K562 (cell line): ENCODE measurements around the gene MED13L. TPM values are rescaled to one million over a fixed set of nuclear protein-coding genes. Genes with fewer than 3 reads are reported as not detected.

Experiments
- CAMTA2 ChIP-seq: fragments of 250-450 bp; sonication (Bioruptor Pico); conservative IDR thresholded peaks from 2 replicates; pipeline ENCODE4 v1.5.1; 2022
- MED1 ChIP-seq: sonication (generic); formaldehyde crosslinking; IDR thresholded peaks from 2 replicates; pipeline ENCODE4 v1.8.1; 2023; ENCODE audit warnings: missing genetic modification reagents, borderline replicate concordance
- MXI1 ChIP-seq: IDR thresholded peaks from 2 replicates; pipeline ENCODE4 v1.6.1; 2011; ENCODE audit warnings: low read depth, mild to moderate bottlenecking, improper control_type of control experiment, low read length
- PTBP1 ChIP-seq: fragments of 200-400 bp; formaldehyde crosslinking; IDR thresholded peaks from 2 replicates; pipeline ENCODE4 v1.6.1; 2017; ENCODE audit warnings: low read depth, low read length
- SMC3 ChIP-seq: conservative IDR thresholded peaks from 2 replicates; pipeline ENCODE4 v1.6.1; 2011; ENCODE audit warnings: low read depth, low read length, improper control_type of control experiment; ENCODE audit not compliant: insufficient read depth
- ZNF174 ChIP-seq: fragments of 250-450 bp; sonication (Bioruptor Pico); IDR thresholded peaks from 2 replicates; pipeline ENCODE4 v1.4.0; 2020; ENCODE audit warnings: mild to moderate bottlenecking
- ZNF696 ChIP-seq: fragments of 250-450 bp; sonication (Bioruptor Pico); conservative IDR thresholded peaks from 2 replicates; pipeline ENCODE4 v1.4.0; 2020; ENCODE audit warnings: mild to moderate bottlenecking, moderate library complexity
- polyA plus RNA-seq, 8 experiments: library from polyadenylated mRNA; depleted of rRNA in 4 of 8; stranded (reverse) in 5 of 8; unstranded in 3 of 8; fragments of >200 nt; fragmentation: Nextera tagmentation in 2 of 8; fragmentation: Illumina TruSeq in 1 of 8; extraction: Ambion mirVana in 2 of 8; extraction: Trizol in 1 of 8; gene quantifications; 2 replicates each; pipeline versions ENCODE4 v1.2.1 to v1.2.3, GENCODE V29; 2011 to 2014; ENCODE audit warnings: inconsistent platforms in 1 of 8, missing spikeins in 1 of 8
- total RNA-seq, 7 experiments: library from RNA; depleted of rRNA in 6 of 7; stranded (reverse); fragments of >200 nt in 6 of 7; fragmentation: Illumina TruSeq in 2 of 7; extraction: Trizol in 2 of 7; gene quantifications; 2 replicates each; pipeline versions ENCODE4 v1.2.1 to v1.2.3, GENCODE V29; 2011 to 2021; ENCODE audit warnings: low replicate concordance in 1 of 7
- TF ChIP-seq, protein P1 (sequence below): sonication (generic); formaldehyde crosslinking; IDR thresholded peaks from 2 replicates; pipeline ENCODE4 v1.8.0; 2023; ENCODE audit warnings: mild to moderate bottlenecking, missing genetic modification reagents
- TF ChIP-seq, protein P2 (sequence below): fragments of 450-650 bp; IDR thresholded peaks from 2 replicates; pipeline ENCODE4 v1.7.1; 2018; ENCODE audit warnings: mild to moderate bottlenecking, low read depth; ENCODE audit not compliant: partially characterized antibody
- TF ChIP-seq, protein P3 (sequence below): sonication (generic); formaldehyde crosslinking; IDR thresholded peaks from 2 replicates; pipeline ENCODE4 v1.8.1; 2023; ENCODE audit warnings: mild to moderate bottlenecking, missing genetic modification reagents
- TF ChIP-seq, protein P4 (sequence below): fragments of 150-350 bp; IDR thresholded peaks from 2 replicates; pipeline ENCODE4 v1.6.1; 2014; ENCODE audit warnings: low read depth, mild to moderate bottlenecking, low read length, borderline replicate concordance
- TF ChIP-seq, protein P5 (sequence below), 2 experiments: fragments of 450-650 bp; IDR thresholded peaks; 2 replicates each; pipeline ENCODE4 v1.6.1; 2016

MED13L gene
- total and polyA plus RNA-seq, 9 of the 15 experiments (the other 6 are each of a cell fraction or from before 2014, with no cell fraction given), result 13.4 to 90.3 (median 36.9) TPM

DNA sequence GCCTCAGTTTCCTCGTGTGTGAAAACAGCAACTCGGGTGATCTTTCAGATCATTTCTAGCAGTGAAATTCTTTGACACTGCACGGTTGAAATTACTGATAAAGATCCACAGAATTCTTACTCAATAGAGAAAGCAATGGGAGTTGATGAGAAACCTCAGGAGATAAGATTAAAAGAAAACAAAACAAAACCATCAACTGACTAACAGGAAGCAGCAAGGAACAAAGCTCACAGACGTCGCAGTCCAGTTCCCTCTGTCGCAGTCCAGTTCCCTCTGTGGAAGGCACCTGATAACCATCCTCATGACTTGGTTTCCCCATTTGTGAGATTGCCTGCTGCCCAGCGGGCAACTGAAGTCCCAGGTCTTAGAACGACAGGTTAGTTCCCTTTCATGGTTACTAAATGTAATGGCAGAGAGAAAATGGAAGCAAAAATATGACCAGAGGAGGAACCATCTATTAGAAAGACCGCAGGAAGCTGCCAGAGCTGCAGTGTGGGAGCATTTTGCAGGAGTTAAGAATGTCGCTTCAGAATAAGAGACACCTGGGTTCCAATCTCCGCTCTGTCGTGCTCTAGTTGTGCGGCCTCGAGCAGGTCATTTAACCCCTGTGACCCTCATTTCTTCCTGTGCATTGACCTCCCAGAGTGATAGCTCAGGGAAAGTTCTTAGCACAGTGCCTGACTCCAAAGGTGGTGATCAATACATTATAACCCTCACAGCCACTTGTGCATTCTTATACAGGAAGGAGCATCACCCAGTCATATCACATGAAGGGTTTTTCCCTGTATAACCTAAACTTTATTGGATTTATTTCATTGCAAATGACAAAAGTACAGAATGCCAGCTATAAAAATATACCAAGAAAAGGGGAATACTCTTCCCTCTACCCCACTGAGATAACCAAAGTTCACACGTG, 5.1 kb upstream of the MED13L start (continued):
- TF ChIP-seq, protein P1, sequence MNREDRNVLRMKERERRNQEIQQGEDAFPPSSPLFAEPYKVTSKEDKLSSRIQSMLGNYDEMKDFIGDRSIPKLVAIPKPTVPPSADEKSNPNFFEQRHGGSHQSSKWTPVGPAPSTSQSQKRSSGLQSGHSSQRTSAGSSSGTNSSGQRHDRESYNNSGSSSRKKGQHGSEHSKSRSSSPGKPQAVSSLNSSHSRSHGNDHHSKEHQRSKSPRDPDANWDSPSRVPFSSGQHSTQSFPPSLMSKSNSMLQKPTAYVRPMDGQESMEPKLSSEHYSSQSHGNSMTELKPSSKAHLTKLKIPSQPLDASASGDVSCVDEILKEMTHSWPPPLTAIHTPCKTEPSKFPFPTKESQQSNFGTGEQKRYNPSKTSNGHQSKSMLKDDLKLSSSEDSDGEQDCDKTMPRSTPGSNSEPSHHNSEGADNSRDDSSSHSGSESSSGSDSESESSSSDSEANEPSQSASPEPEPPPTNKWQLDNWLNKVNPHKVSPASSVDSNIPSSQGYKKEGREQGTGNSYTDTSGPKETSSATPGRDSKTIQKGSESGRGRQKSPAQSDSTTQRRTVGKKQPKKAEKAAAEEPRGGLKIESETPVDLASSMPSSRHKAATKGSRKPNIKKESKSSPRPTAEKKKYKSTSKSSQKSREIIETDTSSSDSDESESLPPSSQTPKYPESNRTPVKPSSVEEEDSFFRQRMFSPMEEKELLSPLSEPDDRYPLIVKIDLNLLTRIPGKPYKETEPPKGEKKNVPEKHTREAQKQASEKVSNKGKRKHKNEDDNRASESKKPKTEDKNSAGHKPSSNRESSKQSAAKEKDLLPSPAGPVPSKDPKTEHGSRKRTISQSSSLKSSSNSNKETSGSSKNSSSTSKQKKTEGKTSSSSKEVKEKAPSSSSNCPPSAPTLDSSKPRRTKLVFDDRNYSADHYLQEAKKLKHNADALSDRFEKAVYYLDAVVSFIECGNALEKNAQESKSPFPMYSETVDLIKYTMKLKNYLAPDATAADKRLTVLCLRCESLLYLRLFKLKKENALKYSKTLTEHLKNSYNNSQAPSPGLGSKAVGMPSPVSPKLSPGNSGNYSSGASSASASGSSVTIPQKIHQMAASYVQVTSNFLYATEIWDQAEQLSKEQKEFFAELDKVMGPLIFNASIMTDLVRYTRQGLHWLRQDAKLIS (CRISPR knock-in tag), result no peak
- TF ChIP-seq MED1 (CRISPR knock-in tag) (no peak), CAMTA2 (no peak), ZNF696 (CRISPR knock-in tag) (no peak), ZNF174 (CRISPR knock-in tag) (no peak), PTBP1 (no peak), MXI1 (no peak), SMC3 (no peak)
- TF ChIP-seq, protein P2, sequence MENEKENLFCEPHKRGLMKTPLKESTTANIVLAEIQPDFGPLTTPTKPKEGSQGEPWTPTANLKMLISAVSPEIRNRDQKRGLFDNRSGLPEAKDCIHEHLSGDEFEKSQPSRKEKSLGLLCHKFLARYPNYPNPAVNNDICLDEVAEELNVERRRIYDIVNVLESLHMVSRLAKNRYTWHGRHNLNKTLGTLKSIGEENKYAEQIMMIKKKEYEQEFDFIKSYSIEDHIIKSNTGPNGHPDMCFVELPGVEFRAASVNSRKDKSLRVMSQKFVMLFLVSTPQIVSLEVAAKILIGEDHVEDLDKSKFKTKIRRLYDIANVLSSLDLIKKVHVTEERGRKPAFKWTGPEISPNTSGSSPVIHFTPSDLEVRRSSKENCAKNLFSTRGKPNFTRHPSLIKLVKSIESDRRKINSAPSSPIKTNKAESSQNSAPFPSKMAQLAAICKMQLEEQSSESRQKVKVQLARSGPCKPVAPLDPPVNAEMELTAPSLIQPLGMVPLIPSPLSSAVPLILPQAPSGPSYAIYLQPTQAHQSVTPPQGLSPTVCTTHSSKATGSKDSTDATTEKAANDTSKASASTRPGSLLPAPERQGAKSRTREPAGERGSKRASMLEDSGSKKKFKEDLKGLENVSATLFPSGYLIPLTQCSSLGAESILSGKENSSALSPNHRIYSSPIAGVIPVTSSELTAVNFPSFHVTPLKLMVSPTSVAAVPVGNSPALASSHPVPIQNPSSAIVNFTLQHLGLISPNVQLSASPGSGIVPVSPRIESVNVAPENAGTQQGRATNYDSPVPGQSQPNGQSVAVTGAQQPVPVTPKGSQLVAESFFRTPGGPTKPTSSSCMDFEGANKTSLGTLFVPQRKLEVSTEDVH, result no peak
- TF ChIP-seq, protein P3, sequence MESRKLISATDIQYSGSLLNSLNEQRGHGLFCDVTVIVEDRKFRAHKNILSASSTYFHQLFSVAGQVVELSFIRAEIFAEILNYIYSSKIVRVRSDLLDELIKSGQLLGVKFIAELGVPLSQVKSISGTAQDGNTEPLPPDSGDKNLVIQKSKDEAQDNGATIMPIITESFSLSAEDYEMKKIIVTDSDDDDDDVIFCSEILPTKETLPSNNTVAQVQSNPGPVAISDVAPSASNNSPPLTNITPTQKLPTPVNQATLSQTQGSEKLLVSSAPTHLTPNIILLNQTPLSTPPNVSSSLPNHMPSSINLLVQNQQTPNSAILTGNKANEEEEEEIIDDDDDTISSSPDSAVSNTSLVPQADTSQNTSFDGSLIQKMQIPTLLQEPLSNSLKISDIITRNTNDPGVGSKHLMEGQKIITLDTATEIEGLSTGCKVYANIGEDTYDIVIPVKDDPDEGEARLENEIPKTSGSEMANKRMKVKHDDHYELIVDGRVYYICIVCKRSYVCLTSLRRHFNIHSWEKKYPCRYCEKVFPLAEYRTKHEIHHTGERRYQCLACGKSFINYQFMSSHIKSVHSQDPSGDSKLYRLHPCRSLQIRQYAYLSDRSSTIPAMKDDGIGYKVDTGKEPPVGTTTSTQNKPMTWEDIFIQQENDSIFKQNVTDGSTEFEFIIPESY, result no peak
- TF ChIP-seq, protein P4, sequence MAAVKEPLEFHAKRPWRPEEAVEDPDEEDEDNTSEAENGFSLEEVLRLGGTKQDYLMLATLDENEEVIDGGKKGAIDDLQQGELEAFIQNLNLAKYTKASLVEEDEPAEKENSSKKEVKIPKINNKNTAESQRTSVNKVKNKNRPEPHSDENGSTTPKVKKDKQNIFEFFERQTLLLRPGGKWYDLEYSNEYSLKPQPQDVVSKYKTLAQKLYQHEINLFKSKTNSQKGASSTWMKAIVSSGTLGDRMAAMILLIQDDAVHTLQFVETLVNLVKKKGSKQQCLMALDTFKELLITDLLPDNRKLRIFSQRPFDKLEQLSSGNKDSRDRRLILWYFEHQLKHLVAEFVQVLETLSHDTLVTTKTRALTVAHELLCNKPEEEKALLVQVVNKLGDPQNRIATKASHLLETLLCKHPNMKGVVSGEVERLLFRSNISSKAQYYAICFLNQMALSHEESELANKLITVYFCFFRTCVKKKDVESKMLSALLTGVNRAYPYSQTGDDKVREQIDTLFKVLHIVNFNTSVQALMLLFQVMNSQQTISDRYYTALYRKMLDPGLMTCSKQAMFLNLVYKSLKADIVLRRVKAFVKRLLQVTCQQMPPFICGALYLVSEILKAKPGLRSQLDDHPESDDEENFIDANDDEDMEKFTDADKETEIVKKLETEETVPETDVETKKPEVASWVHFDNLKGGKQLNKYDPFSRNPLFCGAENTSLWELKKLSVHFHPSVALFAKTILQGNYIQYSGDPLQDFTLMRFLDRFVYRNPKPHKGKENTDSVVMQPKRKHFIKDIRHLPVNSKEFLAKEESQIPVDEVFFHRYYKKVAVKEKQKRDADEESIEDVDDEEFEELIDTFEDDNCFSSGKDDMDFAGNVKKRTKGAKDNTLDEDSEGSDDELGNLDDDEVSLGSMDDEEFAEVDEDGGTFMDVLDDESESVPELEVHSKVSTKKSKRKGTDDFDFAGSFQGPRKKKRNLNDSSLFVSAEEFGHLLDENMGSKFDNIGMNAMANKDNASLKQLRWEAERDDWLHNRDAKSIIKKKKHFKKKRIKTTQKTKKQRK, result no peak
- TF ChIP-seq, protein P5, sequence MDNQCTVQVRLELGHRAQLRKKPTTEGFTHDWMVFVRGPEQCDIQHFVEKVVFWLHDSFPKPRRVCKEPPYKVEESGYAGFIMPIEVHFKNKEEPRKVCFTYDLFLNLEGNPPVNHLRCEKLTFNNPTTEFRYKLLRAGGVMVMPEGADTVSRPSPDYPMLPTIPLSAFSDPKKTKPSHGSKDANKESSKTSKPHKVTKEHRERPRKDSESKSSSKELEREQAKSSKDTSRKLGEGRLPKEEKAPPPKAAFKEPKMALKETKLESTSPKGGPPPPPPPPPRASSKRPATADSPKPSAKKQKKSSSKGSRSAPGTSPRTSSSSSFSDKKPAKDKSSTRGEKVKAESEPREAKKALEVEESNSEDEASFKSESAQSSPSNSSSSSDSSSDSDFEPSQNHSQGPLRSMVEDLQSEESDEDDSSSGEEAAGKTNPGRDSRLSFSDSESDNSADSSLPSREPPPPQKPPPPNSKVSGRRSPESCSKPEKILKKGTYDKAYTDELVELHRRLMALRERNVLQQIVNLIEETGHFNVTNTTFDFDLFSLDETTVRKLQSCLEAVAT (IDR thresholded peaks at IDR 0.05), result no peak
